ENCODE results near the gene ZNF396. TPM values are rescaled to one million over a fixed set of nuclear protein-coding genes. Genes with fewer than 3 reads are reported as not detected.

The ZNF396 gene
- total and polyA plus RNA-seq, 2 donors (not counting 1 experiment from before 2014, with no cell fraction given), result 0.40 to 3.2 TPM

DNA sequence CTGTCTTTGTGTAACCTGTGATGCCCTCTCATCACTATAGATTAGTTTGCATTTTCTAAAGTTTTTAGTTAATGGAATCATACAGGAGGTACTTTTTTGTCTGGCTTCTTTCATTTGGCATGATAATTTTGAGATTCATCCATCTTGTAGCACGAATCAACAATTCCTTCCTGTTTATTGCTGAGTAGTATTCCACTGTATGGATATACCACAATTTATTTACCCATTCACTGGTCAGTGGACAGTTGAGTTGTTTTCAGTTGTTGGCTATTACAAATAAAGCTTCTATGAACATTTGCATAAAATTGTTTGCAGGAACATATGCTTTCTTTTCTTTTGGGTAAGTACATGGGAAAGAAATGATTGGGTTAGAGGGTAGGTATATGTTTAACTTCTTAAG lies 40.1 kb upstream of the ZNF396 start:
- no peaks in the 10 kb centered on the region for H3K27me3 ChIP-seq (replicated peaks in 1 of 4; ENCODE audit: control extremely low read depth in 1 of 4, control insufficient read depth in 3 of 4, insufficient read depth in 4 of 4, low read length in 3 of 4)
- H2AFZ ChIP-seq (ENCODE audit: insufficient read depth, low read depth, low read length, poor library complexity, severe bottlenecking), result no peak overlapping the region
- ChIA-PET POLR2A (no interaction called here), CTCF (interaction anchor here (1.0 kb wide), 1 partner anchor 10 kb away, joined by 3 read pairs; no protein-coding TSS in a partner anchor)
- H3K36me3 ChIP-seq (replicated peaks in 1 of 2; ENCODE audit: control extremely low read depth in 1 of 2, control insufficient read depth in 1 of 2, extremely low read depth in 1 of 2, insufficient read depth in 2 of 2, low read length in 1 of 2), result no peaks in the 10 kb centered on the region
- H3K27ac ChIP-seq (ENCODE audit: low read length in 2 of 2), result no peak overlapping the region
- H4K20me1 ChIP-seq (ENCODE audit: control insufficient read depth, insufficient read depth, low read length, poor library complexity, severe bottlenecking), result no peaks in the 10 kb centered on the region
- no peak for DNase-seq
- peaks cover 24 to 26% of the 10 kb centered on the region in 2 donors for H3K4me1 ChIP-seq (ENCODE audit: control insufficient read depth in 2 of 2, insufficient read depth in 2 of 2, low read length in 2 of 2)
- H3K9me3 Mint-ChIP-seq (ENCODE audit: insufficient read depth), result peaks cover 6% of the 10 kb centered on the region
- H3K79me2 ChIP-seq (ENCODE audit: control insufficient read depth, insufficient read depth, low read length), result no peaks in the 10 kb centered on the region
- WGBS (ENCODE audit: insufficient coverage), result no CpG with 5 or more reads among the region's 1 CpG
- no peaks in the 10 kb centered on the region for H3K27me3 Mint-ChIP-seq
- peaks cover 0 to 13% (median 2%) of the 10 kb centered on the region in 3 donors for H3K9me3 ChIP-seq (ENCODE audit: control extremely low read depth in 1 of 3, control insufficient read depth in 2 of 3, insufficient read depth in 1 of 3, low read length in 2 of 3)
- intact Hi-C loops (cut with micrococcal nuclease), result no loop called here
- H3K4me1 Mint-ChIP-seq, result peaks cover 27% of the 10 kb centered on the region
- H3K4me3 Mint-ChIP-seq, result no peak overlapping the region
- H3K27ac Mint-ChIP-seq, result no peak overlapping the region
- no peak overlapping the region for H3K9ac ChIP-seq (ENCODE audit: low read length)
- H3K4me2 ChIP-seq (replicated peaks; ENCODE audit: low read depth, low read length, poor library complexity, severe bottlenecking), result no peak overlapping the region
- TF ChIP-seq CTCF (IDR thresholded peaks at IDR 0.05), result no peak
- no peak for TF ChIP-seq EZH2 (IDR thresholded peaks at IDR 0.05; ENCODE audit: borderline replicate concordance, insufficient read depth, low read depth, low read length, poor library complexity, severe bottlenecking)
- no peak for ATAC-seq (ENCODE audit: low read depth)
- H3K4me3 ChIP-seq (ENCODE audit: control extremely low read depth in 1 of 5, extremely low read depth in 1 of 5, insufficient read depth in 1 of 5, low read depth in 2 of 5, low read length in 4 of 5), result no peak overlapping the region

GRCh38 chr18:35415511-35416073 lies 38.5 kb upstream of the ZNF396 start:
- Mint-ChIP-seq H3K27me3 (no peaks in the 10 kb centered on the region), H3K4me1 (peaks cover 42% of the 10 kb centered on the region), H3K4me3 (peak overlapping the region; percentile 58), H3K27ac (peak overlapping the region; percentile 17), H3K9me3 (ENCODE audit: insufficient read depth) (peaks cover 6% of the 10 kb centered on the region)
- WGBS (ENCODE audit: insufficient coverage), result 29% methylated on average over 3 of the region's 5 CpGs
- peak; percentile 10 for DNase-seq
- intact Hi-C loops (cut with micrococcal nuclease), result no loop called here
- ChIA-PET CTCF (no interaction called here), POLR2A (no interaction called here)
- H4K20me1 ChIP-seq (ENCODE audit: control insufficient read depth, insufficient read depth, low read length, poor library complexity, severe bottlenecking), result no peaks in the 10 kb centered on the region
- peaks cover 2 to 13% (median 5%) of the 10 kb centered on the region in 3 donors for H3K9me3 ChIP-seq (ENCODE audit: control extremely low read depth in 1 of 3, control insufficient read depth in 2 of 3, insufficient read depth in 1 of 3, low read length in 2 of 3)
- H3K4me1 ChIP-seq (ENCODE audit: control insufficient read depth in 2 of 2, insufficient read depth in 2 of 2, low read length in 2 of 2), result peaks cover 39 to 42% of the 10 kb centered on the region in 2 donors
- no peak for ATAC-seq (ENCODE audit: low read depth)
- peak overlapping the region in 1 of 5 experiments; percentile 15 for H3K4me3 ChIP-seq (ENCODE audit: control extremely low read depth in 1 of 5, extremely low read depth in 1 of 5, insufficient read depth in 1 of 5, low read depth in 2 of 5, low read length in 4 of 5)
- H2AFZ ChIP-seq (ENCODE audit: insufficient read depth, low read depth, low read length, poor library complexity, severe bottlenecking), result peak overlapping the region; percentile 20
- H3K27ac ChIP-seq (ENCODE audit: low read length in 2 of 2), result no peak overlapping the region
- no peak for TF ChIP-seq CTCF (IDR thresholded peaks at IDR 0.05)
- TF ChIP-seq EZH2 (IDR thresholded peaks at IDR 0.05; ENCODE audit: borderline replicate concordance, insufficient read depth, low read depth, low read length, poor library complexity, severe bottlenecking), result no peak
- no peaks in the 10 kb centered on the region for H3K36me3 ChIP-seq (replicated peaks in 1 of 2; ENCODE audit: control extremely low read depth in 1 of 2, control insufficient read depth in 1 of 2, extremely low read depth in 1 of 2, insufficient read depth in 2 of 2, low read length in 1 of 2)
- no peaks in the 10 kb centered on the region for H3K27me3 ChIP-seq (replicated peaks in 1 of 4; ENCODE audit: control extremely low read depth in 1 of 4, control insufficient read depth in 3 of 4, insufficient read depth in 4 of 4, low read length in 3 of 4)
- no peaks in the 10 kb centered on the region for H3K79me2 ChIP-seq (ENCODE audit: control insufficient read depth, insufficient read depth, low read length)
- H3K4me2 ChIP-seq (replicated peaks; ENCODE audit: low read depth, low read length, poor library complexity, severe bottlenecking), result peak overlapping the region; percentile 37
- peak overlapping the region; percentile 24 for H3K9ac ChIP-seq (ENCODE audit: low read length)

All from B cell (primary cell).